HG03571 (cell line): ENCODE data around the gene THAP2.
A peak's percentile ranks its signal among the peaks of the same experiment; 100 is the strongest.
"Not testable (repeated sequence)": the region's sequence is repeated elsewhere in the genome, so short reads cannot be mapped to it uniquely, and the experiment has no call there.

ENCODE experiments used
- ATAC-seq: cut with Tn5 transposase; IDR thresholded peaks from one replicate; pipeline ENCODE4 v1.9.1; 2021; ENCODE audit not compliant: unreplicated experiment

Gene THAP2

GRCh38 chr12:71661977-71662530 lies 2.0 kb upstream of the THAP2 start:
- no peak for ATAC-seq

- ATAC-seq, result peak; percentile 16
These were observed 1.1 kb upstream of the THAP2 start for GRCh38 chr12:71662849-71663560.

- ATAC-seq, result peak; percentile 11
These were observed 449 bp downstream of the THAP2 start for GRCh38 chr12:71664411-71665089.

- ATAC-seq, result no peak
These were observed 976 bp downstream of the THAP2 start for GRCh38 chr12:71665090-71665463.

- no peak for ATAC-seq
These were observed 2.2 kb downstream of the THAP2 start for GRCh38 chr12:71666259-71666658.

GRCh38 chr12:71671311-71671710 lies 7.2 kb downstream of the THAP2 start:
- ATAC-seq, result no peak

DNA sequence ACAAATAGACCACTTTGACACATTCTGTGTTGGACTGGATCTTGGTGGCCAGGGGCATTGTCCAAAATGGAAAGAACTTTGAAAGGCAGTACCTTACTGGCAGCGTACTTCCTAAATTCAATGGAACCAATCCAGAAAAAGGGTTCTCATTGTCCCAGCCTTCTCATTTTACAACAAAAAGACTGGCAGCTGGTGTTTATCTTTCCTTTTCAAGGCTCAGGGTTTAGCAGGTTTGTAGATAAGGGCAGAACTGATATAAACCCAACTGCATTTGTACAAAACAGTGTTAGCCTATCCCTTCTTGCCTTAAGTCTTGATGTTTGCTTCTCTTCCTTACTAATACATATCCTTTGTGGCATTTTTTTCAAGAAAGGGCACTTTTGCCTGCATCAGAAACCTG lies 7.7 kb downstream of the THAP2 start:
- ATAC-seq, result no peak

GRCh38 chr12:71682466-71682865 lies 18.4 kb downstream of the THAP2 start:
- ATAC-seq, result no peak

- ATAC-seq, result no peak
These were observed 19.5 kb downstream of the THAP2 start for GRCh38 chr12:71683633-71684032.

DNA sequence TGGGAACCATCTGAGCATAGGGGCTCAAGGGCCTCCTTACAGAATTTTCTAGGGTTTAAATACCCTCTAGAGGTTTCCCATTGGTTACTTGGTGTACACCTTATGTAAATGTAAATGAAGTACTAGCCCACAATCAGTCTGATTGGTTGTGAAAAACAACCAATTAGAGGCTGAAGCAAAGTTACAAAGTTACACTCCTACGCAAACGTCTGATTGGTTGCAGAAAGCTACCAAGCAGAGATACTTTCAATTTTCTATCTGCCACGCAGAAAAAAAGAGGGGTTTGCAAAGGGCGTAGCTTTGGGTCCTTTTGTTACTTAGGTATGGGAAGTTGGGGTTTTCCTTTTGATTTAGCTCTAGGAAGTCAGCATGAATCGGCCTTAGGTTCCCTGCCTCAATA lies 20.0 kb downstream of the THAP2 start:
- no peak for ATAC-seq

DNA sequence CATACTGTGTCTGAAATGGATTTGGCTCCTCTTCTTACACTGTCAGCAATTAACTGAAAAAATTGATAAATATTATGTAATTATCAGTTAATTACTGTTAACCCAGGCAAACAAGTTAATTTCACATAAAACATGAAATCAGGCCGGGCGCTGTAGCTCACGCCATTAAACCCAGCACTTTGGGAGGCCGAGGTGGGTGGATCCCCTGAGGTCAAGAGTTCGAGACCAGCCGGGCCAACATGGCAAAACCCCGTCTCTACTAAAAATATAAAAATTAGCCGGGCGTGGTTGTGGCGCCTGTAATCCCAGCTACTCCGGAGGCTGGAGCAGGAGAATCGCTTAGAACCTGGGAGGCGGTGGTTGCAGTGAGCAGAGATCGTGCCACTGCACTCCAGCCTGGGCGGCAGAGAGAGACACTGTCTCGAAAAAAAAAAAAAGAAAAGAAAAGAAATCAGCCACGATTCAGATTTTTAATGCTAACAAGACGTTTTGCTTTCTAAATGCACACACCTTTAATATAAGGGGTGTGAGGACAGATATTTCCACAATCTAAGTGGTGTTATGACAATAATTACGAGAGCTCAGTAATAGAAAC lies 21.3 kb downstream of the THAP2 start:
- no peak for ATAC-seq

GRCh38 chr12:71685914-71686657 lies 22.0 kb downstream of the THAP2 start, which contains the start of gene TMEM19:
TMEM19 (plus strand) TSS chr12:71686082; CDS start chr12:71686681, 599 bp downstream.
- peak; percentile 89 for ATAC-seq

- no peak for ATAC-seq
These were observed 22.5 kb downstream of the THAP2 start for GRCh38 chr12:71686658-71687025.

GRCh38 chr12:71687172-71687571 lies 23.1 kb downstream of the THAP2 start:
- not testable (repeated sequence) for ATAC-seq

GRCh38 chr12:71688961-71689570 lies 25.0 kb downstream of the THAP2 start:
- ATAC-seq, result no peak

- no peak for ATAC-seq
These were observed 27.5 kb downstream of the THAP2 start for GRCh38 chr12:71691504-71692129.

GRCh38 chr12:71693126-71693525 lies 29.0 kb downstream of the THAP2 start:
- ATAC-seq, result no peak

DNA sequence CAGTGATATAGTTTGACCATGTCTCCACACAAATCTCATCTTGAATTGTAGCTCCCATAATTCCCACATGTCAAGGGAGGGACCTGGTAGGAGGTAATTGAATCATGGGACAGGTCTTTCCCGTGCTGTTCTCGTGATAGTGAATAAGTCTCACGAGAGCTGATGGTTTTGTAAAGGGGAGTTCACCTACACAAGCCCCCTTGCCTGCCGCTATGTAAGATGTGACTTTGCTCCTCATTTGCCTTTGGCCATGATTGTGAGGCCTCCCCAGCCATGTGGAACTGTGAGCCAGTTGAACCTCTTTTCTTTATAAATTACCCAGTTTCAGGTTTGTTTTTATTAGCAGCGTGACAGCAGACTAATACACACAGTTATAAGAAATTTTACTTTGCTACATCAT lies 29.6 kb downstream of the THAP2 start:
- ATAC-seq, result not testable (repeated sequence)

DNA sequence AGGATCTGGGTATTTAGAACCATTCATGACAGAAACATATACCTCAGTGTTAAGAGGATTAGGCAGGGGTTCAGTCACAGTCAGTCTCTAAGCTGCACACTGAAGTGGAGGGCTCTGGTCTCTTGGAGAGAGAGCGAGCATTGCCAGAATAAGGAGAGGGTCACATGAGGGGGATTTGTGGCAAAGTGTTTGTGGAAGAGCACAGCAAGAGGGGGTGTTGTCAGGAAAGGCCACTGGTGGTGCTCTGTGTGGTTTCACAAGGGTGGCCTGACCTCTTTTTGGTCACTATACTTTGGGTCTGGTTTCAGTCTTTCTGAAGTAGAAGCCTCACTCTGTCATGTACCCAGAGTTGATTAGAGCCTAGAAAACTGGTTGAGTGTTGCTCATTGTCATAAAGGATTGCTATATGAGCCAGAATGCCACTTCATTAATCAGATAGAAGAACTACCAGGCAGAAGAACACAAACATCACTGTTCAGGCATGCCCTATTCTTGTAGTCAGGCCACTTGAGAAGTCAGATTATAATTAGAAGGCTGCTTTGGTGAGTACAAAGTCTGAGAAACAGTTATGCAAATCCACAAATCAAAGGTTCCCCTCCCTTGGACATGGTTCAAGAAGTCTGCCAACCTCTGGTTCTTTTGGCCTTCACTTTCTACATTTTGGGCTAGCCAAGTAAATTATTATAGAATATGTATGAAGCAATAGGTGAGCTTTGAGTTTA lies 30.2 kb downstream of the THAP2 start:
- peak; percentile 74 for ATAC-seq

GRCh38 chr12:71695782-71696181 lies 31.7 kb downstream of the THAP2 start:
- ATAC-seq, result no peak
